Urothelium cell line (cell line): ENCODE results near the gene FN3KRP.

Experiments
- DNase-seq: peaks from one replicate; pipeline ENCODE4 v3.0.0; 2011; ENCODE audit warnings: low spot score, mixed read lengths
- FAIRE-seq: peaks from 2 replicates; lab custom pipeline; 2011; peaks lifted over from hg19 to GRCh38; lab: Jason Lieb, UNC

FN3KRP gene

GRCh38 chr17:82703935-82704865 is 12.3 kb upstream of the FN3KRP start:
- DNase-seq (no peak), FAIRE-seq (no peak)

- peak; percentile 27 for FAIRE-seq
- no peak for DNase-seq
Observed at GRCh38 chr17:82704886-82705285, 11.6 kb upstream of the FN3KRP start.

- FAIRE-seq = no peak
- DNase-seq = no peak
Observed at GRCh38 chr17:82705756-82706155, 10.8 kb upstream of the FN3KRP start.

DNA sequence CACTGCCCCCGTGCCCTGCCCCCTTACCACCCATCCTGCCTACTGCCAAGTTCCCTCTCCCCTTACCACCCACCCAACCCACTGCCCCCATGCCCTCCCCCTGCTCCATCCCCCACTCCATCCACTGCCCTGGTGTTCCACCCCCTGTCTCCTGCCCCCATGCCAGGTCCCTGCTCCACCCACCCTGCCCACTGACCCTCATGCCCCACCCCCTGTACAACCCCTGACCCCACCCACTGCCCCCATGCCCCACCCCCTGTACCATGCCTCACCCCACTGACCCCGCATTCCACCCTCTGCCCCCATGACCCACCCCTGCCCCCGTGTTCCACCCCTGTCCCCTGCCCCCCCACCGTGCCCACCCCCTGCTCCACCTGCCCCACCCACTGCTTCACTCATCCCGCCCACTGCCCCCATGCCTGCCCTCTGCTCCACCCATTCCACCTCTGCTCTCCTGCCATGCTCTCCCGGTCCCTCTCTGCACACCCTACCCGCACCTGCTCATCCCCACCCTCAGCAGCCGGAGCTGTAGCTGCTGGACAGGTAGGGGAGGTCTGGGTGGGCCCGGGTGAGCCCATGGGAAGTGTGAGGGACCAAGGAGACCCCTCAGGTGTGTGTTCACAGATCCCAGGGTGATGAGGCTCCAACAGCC is 7.4 kb upstream of the FN3KRP start:
- FAIRE-seq = peak; percentile 58
- DNase-seq = no peak

GRCh38 chr17:82709676-82710498 is 6.6 kb upstream of the FN3KRP start:
- DNase-seq = no peak

DNA sequence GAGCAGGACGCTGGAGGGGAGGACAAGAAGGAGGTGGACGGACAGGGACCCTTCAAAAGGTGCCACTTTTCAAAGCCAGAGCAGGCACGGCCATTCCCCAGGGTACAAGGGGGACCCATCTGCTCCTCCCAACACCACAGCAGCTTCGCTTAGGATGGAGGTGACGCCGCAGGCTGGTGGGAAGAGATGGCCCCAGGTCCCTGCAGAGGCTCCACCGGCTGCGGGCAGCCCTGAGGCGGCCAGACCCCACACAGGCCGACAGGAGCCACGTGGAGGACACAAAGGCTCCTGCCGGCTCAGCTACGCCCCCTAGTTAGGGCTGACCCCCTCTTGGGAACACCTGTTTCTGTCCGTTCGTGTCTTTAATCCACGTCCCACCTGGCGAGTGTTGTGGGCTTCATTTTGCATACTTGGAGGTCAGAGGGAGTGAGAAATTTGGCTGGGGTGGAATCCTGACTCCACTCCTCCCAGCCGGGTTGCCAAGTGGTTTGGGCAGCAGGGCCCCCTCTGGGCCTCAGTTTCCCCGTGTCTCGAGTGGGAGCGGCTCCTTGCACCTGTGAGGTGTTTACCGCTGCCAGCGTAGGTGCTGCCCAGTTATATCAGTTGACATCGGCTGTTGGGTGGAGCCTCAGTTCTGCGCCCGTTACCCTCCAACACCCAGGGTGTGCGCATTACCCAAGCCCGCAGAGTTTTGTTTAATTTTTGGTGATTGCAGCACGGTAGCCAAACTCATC is 5.8 kb upstream of the FN3KRP start:
- FAIRE-seq = no peak
- DNase-seq = no peak

More at GRCh38 chr17:82709676-82710498, 6.6 kb upstream of the FN3KRP start:
- FAIRE-seq = no peak

DNA sequence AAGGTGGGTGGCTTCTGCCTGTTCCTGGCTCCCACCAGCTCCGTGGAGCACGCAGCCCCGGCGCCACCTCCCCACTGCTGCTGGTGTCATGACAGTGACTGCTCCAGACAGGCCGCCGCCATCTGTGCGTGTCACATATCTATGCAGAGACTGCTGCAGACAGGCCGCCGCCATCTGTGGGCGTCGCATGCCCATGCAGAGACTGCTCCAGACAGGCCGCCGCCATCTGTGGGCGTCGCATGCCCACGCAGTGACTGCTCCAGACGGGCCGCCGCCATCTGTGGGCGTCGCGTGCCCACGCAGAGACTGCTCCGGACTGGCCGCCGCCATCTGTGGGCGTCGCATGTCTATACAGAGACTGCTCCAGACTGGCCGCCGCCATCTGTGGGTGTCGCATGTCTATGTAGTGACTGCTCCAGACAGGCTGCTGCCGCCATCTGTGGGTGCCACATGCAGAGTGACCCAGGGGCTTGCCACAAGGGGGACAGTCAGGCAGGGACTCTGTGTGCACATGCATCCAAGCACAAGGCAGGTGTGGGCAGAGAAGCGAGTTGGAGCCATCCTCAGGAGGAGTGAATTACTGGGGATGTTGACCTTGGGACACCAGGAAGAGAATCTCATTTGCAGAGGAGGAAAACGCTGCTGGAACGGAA is 3.3 kb upstream of the FN3KRP start:
- DNase-seq = no peak
- peak; percentile 37 for FAIRE-seq

DNA sequence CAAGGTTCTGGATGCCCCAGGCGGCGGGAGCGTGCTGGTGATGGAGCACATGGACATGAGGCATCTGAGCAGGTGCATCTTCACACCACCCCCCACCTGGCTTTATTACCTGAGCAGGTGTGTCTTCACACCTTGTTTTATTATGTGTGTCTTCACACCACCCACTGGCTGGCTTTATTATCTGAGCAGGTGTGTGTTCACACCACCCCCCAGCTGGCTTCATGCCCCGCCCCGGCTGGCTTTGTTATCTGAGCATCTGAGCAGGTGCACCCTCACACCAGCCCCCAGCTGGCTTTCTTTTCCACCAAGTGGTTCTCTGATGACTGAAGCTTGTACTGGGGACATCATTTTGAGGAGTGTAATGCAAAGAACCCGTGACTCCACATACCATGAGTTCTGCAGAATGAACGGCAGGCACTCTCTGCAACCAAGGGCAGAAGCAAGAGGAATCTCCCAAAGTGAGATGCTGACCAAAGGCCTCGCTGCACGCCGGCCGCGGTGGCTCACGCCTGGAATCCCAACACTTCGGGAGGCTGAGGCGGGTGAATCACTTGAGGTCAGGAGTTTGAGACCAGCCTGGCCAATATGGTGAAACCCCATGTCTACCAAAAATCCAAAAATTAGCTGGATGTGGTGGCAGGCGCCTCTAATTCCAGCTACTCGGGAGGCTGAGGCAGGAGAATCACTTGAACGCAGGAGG is 2.6 kb downstream of the FN3KRP start:
- no peak for FAIRE-seq
- DNase-seq = no peak

DNA sequence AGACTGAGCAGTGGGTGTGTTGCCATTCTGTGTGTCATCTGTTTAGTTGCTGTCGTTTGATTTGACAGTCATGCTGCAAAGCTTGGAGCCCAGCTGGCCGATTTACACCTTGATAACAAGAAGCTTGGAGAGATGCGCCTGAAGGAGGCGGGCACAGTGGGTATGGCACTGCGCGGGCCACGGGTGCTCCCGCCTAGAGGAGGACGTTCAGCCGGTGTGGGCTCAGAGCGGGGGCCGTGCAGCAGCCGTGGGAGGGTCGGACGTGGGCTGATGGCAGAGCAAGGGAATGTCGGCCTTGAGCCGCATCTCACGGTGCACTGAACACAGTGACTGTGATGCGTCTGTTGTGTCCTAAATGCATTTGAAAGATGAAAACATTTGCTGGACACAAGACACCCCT is 3.7 kb downstream of the FN3KRP start:
- DNase-seq = no peak
- FAIRE-seq = no peak

- DNase-seq (no peak), FAIRE-seq (no peak)
Observed at GRCh38 chr17:82722341-82723013, 6.0 kb downstream of the FN3KRP start.

GRCh38 chr17:82723169-82723807 is 6.8 kb downstream of the FN3KRP start:
- FAIRE-seq (peak; percentile 99), DNase-seq (no peak)

GRCh38 chr17:82726427-82726826 is 9.9 kb downstream of the FN3KRP start:
- no peak for DNase-seq
- FAIRE-seq = peak; percentile 59

DNA sequence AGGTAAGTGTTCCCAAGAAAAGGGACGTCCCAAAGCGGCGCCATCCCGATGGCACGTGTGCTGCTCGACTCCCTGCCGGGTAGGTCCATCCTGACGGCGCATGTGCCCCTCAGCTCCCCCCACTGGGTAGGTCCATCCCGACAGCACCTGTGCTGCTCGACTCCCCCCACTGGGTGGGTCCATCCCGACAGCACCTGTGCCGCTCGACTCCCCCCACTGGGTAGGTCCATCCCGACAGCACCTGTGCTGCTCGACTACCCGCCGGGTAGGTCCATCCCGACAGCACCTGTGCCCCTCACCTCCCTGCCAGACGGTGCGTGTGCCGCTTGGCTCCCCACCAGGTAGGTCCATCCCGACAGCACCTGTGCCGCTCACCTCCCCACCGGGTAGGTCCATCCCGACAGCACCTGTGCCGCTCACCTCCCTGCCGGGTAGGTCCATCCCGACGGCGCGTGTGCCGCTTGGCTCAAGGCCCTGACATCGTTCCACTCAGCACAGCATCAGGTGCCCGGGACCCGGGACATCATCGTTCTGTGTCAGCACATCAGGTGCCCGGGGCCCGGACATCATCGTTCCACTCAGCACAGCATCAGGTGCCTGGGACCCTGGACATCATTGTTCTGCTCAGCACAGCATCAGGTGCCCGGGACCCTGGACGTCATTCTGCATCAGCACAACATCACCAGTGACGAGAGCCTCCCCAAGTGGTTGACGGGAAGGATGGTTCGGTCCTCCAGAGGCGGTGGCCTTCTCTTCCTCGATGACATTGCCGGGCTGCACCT is 13.2 kb downstream of the FN3KRP start:
- peak; percentile 97 for FAIRE-seq
- no peak for DNase-seq

GRCh38 chr17:82732118-82732743 is 15.7 kb downstream of the FN3KRP start:
- FAIRE-seq (no peak), DNase-seq (no peak)

DNA sequence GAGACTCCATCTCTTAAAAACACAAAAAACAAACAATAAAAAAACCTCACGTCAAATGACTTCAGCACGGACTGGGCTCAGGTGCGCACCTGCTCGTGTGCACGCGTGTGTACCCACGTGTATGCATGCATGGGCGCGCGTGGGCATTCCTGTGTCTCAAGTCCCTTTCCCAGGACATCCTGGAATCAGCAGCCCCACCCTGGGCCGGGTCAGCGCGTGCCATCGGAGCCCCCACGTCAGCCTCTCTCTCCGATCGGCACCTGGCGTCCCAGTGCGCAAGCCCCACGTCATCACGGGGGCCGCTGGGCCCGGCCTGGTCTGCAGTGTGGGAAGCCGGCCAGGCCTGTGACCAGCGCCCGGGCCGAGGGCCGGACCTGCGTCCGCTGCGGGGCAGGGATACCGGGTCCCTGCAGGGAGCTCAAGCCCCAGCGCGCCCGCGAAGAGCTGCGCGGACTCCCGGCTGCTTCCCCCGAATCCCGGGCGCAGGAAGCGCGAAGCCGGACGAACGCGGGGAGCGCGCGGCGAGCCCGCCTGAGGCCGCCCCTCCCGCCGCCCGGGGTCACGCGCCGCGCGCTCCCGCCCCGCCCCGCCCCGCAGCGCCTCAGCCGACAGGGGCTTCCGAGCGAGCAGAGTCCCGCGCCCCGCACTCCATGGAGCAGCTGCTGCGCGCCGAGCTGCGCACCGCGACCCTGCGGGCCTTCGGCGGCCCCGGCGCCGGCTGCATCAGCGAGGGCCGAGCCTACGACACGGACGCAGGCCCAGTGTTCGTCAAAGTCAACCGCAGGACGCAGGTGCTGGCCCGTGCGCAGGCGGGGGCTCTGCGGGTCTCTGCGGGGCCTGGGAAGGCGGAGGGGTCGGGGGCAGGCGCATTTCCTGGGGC is 18.7 kb downstream of the FN3KRP start, which contains the start of gene FN3K:
Gene FN3K (plus strand): TSS at position 629 of the 880 bp plus-strand sequence. CDS start 22 bp downstream, at position 651.
- DNase-seq = peak; percentile 48
- no peak for FAIRE-seq
